GDM1 (cell line): ENCODE results near the gene TGFBR3.
"Not testable (repeated sequence)": the region's sequence is repeated elsewhere in the genome, so short reads cannot be mapped to it uniquely, and the experiment has no call there.

Source experiments
- DNase-seq: peaks from one replicate; lab custom pipeline; 2025; lab: John Stamatoyannopoulos, UW

The TGFBR3 gene

GRCh38 chr1:91847851-91848250 lies 38.1 kb downstream of the TGFBR3 start:
- no peak for DNase-seq

DNA sequence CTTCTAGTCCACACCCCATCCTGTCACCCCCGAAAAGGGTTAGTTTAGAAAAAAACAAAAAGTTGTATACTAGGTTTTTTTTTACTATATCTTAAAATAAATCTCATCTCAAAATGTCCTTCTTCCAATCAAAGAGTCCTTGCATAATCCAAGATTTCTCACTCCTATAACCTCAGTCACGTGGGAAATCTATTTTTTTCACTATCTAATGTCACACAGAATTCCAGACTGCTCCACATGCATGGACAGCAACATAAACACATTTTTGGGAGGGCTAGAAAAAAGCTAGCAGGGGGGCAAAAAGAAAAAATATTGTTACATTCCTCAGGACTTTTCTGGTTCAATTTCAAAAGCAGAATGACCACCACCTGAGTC lies 39.3 kb downstream of the TGFBR3 start:
- DNase-seq = no peak

DNA sequence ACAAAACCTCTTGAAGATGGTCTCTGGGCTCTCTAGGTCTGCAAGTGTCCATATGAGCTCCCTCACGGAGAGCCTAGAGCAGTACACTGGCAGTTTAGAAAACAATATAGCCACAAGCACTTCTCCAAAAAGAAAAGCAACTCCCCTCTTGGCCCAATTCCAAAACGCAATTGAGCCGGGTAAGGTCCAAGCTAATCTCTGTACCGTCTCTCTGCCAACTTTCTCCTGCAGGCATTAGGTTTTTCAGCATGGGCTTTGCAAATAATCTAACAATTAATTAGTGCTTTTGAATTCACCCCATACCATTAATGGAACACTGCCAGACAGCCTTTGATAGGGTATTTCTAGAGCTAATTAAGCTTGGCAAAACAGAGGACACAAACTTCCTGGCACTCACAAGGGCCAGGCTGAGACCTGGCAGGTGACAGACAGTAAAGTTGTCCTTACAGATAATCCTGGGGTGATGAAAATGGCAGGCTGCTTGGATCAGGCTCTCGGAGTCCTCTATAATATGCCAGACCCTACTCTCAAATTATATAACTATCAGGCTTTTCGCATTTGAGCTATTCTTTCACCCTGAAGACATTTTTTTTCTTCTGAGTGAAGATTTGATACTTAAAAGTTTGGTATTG lies 39.8 kb downstream of the TGFBR3 start:
- no peak for DNase-seq

GRCh38 chr1:91844862-91845528 lies 41.0 kb downstream of the TGFBR3 start:
- DNase-seq = no peak

DNA sequence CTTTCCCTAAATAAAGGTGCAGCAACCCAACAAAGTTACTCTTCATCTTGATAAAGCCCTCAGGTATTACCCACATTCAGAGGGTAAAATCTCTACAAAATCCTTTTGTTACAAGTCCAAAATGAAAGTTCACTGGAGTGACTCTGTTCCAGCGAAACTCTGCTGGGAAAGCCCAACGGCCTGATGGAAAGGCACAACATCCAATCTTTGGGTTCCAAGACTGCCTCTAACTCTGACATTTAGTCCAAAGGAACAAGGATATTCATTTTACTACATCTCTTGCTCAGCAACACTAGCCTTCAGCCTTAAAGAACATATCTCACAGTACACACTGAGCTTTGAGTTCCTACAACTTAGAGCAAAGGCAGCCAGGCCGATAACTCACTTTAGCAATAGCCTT lies 42.1 kb downstream of the TGFBR3 start:
- DNase-seq = no peak

DNA sequence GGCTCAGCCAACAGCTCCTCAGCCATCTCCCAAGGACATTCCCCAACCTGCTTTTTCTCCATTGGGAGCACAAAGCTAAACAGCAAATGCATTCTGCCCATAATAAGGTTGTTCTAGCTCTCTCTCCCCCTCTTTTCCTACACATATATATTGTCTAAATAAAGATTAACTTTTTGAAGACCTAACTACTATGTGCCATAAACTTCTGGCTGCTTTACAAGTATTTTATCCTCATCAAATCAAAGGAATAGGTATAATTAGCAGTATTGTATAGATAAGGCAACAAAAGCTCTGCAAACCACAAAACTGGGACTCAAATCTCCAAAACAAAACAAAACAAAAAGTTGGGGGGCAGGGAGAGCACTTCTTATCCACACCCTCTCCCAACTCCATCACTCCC lies 43.4 kb downstream of the TGFBR3 start:
- no peak for DNase-seq

DNA sequence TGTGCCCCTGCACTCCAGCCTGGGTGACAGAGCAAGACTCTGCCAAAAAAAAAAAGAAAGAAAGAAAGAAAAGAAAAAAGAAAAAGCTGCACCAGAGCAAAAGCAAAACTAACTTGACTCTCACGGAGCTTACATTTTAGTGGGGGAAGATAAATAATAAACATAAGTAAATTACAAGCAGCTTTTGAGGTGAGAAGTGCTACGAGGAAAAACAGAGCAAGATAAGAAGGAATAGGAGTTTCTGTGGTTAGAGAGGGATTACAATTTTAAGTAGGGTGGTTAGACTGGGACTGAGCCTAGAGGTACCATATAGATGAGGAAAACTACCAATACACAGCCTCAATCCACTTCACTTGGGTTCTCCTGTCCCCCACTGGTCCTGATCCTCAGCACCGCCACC lies 43.9 kb downstream of the TGFBR3 start:
- no peak for DNase-seq

DNA sequence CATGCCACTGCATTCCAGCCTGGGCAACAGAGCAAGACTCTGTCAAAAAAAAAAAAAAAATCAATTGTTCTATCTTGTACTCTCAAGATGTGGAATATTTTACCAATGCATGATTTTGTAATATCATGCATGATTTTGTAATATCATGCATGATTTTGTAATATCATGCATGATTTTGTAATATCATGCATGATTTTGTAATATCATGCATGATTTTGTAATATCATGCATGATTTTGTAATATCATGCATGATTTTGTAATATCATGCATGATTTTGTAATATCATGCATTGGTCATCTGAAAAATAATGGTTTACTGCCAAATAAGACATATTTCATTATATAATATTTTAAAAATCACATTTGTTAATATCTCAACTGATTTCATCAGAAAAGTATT lies 45.7 kb downstream of the TGFBR3 start:
- not testable (repeated sequence) for DNase-seq

DNA sequence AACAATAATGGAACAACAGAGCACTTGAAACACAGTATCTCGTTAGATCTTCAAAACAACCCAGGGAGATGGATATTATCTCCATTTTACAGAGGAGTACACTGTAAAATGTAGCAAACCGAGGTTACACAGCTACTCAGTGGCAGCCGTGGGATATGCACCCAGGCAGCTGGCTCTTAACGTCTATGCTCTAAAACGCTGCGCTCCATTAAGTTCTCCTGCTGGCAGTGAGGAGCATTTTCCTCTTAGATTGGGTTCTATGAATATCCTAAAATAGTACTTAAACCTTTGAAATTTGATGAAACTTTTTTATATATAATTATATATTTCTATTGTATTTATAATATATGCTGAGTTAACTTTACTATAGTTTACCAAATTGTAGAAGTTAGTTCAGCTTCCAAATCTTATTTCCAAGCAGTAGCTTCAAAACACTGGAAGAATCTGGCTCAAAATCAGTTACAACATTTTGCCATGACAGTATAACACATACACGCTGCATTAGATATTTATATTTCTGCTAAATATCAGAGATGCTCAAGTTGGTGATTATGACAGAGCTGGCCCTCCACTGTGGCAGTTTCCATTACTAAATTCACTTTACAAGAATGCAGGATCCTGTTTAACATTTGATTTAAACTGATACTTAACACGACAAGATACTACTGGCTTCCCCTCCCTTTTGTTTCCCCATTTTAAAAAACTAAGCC lies 49.5 kb downstream of the TGFBR3 start:
- no peak for DNase-seq

GRCh38 chr1:91835087-91835521 lies 50.8 kb downstream of the TGFBR3 start:
- no peak for DNase-seq

GRCh38 chr1:91834549-91834948 lies 51.4 kb downstream of the TGFBR3 start:
- not testable (repeated sequence) for DNase-seq

DNA sequence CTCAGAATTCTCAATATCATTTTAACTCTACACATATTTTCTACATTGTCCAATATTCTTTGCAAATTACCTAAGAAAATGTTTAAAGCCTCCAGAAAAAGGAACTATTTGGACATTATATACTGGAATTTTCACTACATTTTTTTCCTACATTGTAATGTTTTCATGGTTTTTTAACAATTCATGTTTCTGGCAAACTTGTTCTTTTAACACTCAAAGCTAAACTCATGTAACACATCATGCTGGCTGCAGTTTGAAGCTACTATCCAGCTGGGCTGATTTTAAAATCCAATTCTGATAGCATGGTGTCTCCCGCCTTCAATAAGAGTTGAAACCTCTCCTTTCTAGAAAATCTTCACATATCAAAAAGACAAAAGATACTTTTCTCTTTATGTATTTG lies 52.0 kb downstream of the TGFBR3 start:
- DNase-seq = no peak

DNA sequence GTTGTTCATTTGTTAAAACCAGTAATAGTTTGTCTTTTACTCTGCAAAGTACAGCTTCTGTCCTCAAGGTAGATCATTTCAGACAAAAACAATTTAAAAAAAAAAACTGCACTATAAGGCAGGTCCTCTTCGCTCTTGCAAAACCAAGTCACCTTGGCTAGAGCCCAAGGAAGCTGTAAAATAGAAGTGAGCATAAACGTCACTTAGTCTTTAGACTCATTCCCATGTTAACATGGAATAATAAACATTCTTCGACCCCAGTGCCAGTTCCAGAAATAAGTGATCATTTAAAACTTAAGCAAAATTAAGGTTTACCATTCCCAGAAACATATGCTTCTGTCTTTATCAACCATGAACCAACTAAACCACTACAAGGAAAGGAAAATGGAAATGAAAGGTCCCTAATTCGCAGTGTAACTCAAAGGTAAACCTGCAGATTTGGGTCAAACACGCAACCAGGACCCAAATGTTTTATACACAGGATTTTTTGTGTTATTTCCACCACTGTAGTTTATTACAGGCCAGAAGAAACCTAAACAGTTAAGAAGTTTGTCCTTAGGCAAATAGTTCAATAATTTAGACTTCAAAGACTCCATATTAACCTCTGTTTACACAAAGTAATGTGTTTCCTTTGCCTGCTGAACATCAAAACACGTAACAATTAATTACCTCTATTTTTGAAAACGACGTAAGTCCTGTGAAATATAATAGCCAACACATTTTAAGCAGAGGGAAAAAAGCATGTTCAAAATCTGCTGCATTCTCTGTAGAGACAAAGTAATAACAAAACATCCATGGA lies 54.6 kb downstream of the TGFBR3 start:
- DNase-seq = no peak

DNA sequence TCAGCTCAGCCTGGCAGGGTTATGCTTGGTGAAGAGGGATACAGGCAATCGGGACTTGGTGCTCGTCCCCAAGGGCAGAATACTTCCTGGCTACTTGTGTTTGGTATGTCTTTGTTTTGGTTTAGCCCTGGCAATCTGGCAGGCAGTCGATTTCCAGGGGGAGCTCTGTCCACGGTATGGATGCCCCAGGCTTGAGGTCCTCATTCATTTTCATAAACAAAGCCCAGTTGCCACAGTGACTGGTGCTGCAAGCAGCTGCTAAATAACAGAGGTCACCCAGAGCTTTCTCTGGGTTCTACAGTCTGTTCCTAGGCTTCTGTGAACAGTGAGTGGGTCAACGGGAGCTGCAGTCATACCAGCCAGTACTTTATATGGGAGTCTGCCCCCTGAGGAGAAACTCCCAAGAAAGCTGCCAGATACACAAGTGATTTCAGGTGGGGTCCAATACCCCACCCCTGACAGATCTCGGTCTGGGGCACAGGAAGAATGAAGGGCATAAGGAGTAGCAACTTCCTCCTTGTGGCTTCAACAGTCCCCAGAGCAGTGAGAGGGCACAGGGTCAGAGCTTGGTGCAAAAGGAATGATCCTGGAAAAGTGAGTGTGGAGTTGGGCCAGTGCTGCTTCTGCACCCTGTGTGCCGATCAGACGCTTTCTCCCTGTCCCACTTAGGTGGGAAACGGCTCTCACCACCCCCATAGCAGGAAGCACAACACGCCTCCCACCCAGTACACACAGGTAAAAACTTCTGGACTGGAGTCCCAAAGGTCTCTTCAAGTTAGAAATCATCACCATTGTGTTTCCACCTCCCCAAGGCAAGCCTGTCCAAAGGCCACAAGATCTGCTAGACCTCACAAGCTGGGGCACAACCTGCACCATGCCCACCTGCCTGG lies 55.5 kb downstream of the TGFBR3 start:
- no peak for DNase-seq

DNA sequence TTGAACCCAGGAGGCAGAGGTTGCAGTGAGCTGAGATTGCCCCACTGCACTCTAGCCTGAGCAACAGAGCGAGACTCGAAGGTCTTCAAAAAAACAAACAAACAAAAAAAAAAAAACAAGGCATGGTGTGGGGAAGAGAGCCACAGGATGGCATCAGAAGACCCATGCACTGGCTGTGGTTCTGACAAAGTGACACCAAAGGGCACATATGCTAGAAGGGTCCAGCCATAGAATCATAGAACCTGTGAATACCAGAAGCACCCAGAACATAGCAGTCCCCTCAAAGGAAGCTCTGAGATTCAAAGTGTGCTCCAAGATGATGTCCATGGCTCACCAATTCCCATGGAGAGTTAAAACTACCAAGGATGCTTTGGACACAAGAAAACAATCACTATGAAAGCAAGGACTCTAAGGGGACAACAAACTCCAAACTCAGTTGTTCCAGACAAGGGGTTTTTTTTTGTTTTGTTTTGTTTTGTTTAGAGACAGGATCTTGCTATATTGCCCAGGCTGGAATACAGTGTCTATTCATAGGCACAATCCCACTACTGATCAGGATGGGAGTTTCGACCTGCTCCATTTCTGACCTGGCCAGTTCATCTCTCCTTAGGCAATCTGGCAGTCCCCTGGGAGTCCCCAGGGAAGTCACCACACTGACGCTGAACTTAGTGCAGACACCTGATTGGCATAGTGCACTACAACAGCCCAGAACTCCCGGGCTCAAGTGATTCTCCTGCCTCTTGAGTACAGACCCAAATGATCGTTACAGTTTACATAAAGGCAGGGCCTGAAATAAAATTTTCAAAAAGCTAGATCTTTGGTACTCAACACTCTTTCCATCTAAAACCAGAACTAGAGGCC lies 56.4 kb downstream of the TGFBR3 start:
- DNase-seq = no peak

GRCh38 chr1:91828583-91829281 lies 57.2 kb downstream of the TGFBR3 start:
- DNase-seq = no peak

DNA sequence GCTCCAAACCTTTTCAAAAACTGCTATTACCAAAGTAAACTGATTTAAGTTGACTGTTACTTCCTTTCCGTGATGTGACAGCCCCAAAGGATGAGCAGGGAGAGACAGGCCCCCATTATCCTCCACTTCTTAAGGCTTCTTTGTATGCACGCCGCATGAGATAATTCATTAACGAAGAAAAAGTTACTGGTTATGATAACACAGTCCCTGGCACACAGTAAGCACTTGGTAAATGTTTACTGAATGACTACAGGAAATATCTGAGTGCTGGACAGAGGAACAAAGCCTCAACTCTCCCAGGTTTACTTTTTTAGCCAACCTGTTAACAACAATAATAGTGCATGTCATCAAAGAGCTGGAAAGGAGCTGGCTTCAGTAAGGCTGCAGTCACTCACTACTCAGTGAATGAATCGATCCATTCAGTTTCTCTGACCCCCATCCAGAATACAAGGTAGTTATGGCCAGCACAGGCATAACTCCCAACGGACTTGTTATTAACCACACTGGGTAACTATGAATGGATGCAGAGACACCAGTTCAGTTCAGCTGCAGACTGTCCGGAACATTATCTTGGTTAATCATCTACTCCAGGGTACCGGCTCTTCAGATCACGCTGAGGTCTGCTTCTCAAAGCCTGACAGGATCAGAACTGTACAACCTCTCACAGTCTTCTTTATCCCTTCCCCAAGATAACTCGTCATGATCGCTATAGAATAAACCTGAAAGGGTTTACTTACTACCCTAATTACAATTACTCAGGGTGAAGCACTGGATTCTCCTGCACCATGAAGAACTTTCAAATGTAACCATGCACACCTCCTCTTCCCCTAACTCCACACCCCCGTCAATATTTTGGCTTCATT lies 58.3 kb downstream of the TGFBR3 start:
- no peak for DNase-seq

DNA sequence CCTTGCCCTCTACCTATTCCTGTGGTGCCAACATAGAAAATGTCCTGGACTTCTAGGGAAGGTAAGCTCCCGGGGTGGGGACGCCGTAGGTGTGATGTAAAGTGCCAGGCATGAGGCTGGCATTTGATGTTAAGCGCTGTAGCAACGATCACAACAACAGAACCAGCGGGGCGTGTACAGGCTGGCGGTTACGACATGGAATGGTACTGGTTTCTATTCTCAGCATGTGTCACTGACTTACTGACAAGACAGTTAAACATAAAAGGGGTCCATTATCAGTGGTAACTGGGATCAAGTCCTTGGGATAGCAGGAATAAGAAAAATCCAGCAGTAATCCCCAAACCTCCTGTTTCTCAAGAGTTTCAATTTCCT lies 58.9 kb downstream of the TGFBR3 start:
- no peak for DNase-seq

GRCh38 chr1:91826649-91827048 lies 59.3 kb downstream of the TGFBR3 start:
- DNase-seq = no peak
